IMR-90 (cell line): Measurements from ENCODE around the gene SORCS1. TPM values are rescaled to one million over a fixed set of nuclear protein-coding genes. Genes with fewer than 3 reads are reported as not detected.

Source experiments
- ATAC-seq: fragments of 200-7000 bp; cut with Tn5 transposase; 2 replicates; pipeline ENCODE4 v1.9.1; 2020; ENCODE audit warnings: low read depth, mild to moderate bottlenecking, moderate library complexity
- BruUV-seq: library from RNA; stranded (reverse); fragments of 400-500 nt; replicated peaks from 2 replicates; lab custom pipeline; 2021; lab: Mats Ljungman, UMichigan
- CTCF ChIA-PET: fragments of 300-600 bp; formaldehyde crosslinking; extraction: SDS; loops from one replicate; lab custom pipeline; 2021; ENCODE audit warnings: antibody characterized with exemption; lab: Yijun Ruan, JAX
- POLR2A ChIA-PET: fragments of 300-600 bp; sonication (Branson Sonifier 250); formaldehyde crosslinking; loops from one replicate; lab custom pipeline; 2022; ENCODE audit warnings: antibody characterized with exemption; ENCODE audit not compliant: unreplicated experiment; lab: Charles Lee
- DNase-seq: peaks from one replicate; pipeline ENCODE4 v3.0.0; 2013
- H2AFZ ChIP-seq: replicated peaks from 2 replicates; pipeline ENCODE3; 2013; ENCODE audit warnings: low read length, mild to moderate bottlenecking; ENCODE audit not compliant: poor library complexity
- H2AK5ac ChIP-seq: 2 replicates; pipeline ENCODE4 v1.6.1; 2013; ENCODE audit warnings: low read depth, low read length, inconsistent platforms
- H2AK9ac ChIP-seq: replicated peaks from 2 replicates; pipeline ENCODE3; 2013; ENCODE audit warnings: mild to moderate bottlenecking, low read depth, low read length, moderate library complexity; ENCODE audit not compliant: poor library complexity
- H2BK120ac ChIP-seq: 2 replicates; pipeline ENCODE4 v1.6.1; 2013; ENCODE audit warnings: low read depth, low read length, inconsistent platforms
- H2BK15ac ChIP-seq: 3 replicates; pipeline ENCODE4 v1.6.1; 2013; ENCODE audit warnings: low read depth, low read length, inconsistent platforms
- H2BK20ac ChIP-seq: 2 replicates; pipeline ENCODE4 v1.6.1; 2013; ENCODE audit warnings: low read depth, mild to moderate bottlenecking, inconsistent platforms, low read length, moderate library complexity
- H2BK5ac ChIP-seq: 2 replicates; pipeline ENCODE4 v1.6.1; 2013; ENCODE audit warnings: mild to moderate bottlenecking, low read depth, low read length, inconsistent platforms; ENCODE audit not compliant: poor library complexity, severe bottlenecking
- H3K14ac ChIP-seq: replicated peaks from 2 replicates; pipeline ENCODE4 v1.6.1; 2013; ENCODE audit warnings: low read depth, low read length, inconsistent platforms
- H3K18ac ChIP-seq: 2 replicates; pipeline ENCODE4 v1.6.1; 2013; ENCODE audit warnings: low read depth, low read length, control low read depth
- H3K23ac ChIP-seq: 2 replicates; pipeline ENCODE4 v1.6.1; 2013; ENCODE audit warnings: low read depth, low read length, inconsistent platforms
- H3K27ac ChIP-seq: 2 replicates; pipeline ENCODE4 v1.5.1; 2013; ENCODE audit warnings: mild to moderate bottlenecking, control low read depth, low read length; ENCODE audit not compliant: insufficient read depth
- H3K27me3 ChIP-seq: 2 replicates; pipeline ENCODE4 v1.6.1; 2013; ENCODE audit warnings: low read length; ENCODE audit not compliant: control insufficient read depth, insufficient read depth
- H3K36me3 ChIP-seq: 2 replicates; pipeline ENCODE4 v1.6.1; 2013; ENCODE audit warnings: low read length, mixed read lengths; ENCODE audit not compliant: control insufficient read depth, insufficient read depth
- H3K4ac ChIP-seq: 2 replicates; pipeline ENCODE4 v1.6.1; 2013; ENCODE audit warnings: low read depth, low read length, inconsistent platforms
- H3K4me1 ChIP-seq: 2 replicates; pipeline ENCODE4 v1.6.1; 2013; ENCODE audit warnings: low read length, mixed read lengths; ENCODE audit not compliant: control insufficient read depth, insufficient read depth
- H3K4me2 ChIP-seq: 2 replicates; pipeline ENCODE4 v1.6.1; 2013; ENCODE audit warnings: low read depth, mild to moderate bottlenecking, control low read depth, low read length, moderate library complexity
- H3K4me3 ChIP-seq: 2 replicates; pipeline ENCODE4 v1.5.1; 2013; ENCODE audit warnings: low read depth, mild to moderate bottlenecking, control low read depth, low read length, moderate library complexity; ENCODE audit not compliant: insufficient read depth
- H3K56ac ChIP-seq: 2 replicates; pipeline ENCODE4 v1.6.1; 2013; ENCODE audit warnings: low read length, inconsistent platforms; ENCODE audit not compliant: insufficient read depth; ENCODE audit errors: extremely low read depth
- H3K79me1 ChIP-seq, 2 experiments: 2 replicates each; pipeline ENCODE4 v1.6.1; 2013; ENCODE audit warnings: low read length in 2 of 2, inconsistent platforms in 1 of 2, low read depth in 1 of 2
- H3K9ac ChIP-seq: 2 replicates; pipeline ENCODE4 v1.6.1; 2013; ENCODE audit warnings: low read depth, low read length, control low read depth
- H3K9me1 ChIP-seq: 2 replicates; pipeline ENCODE4 v1.6.1; 2013; ENCODE audit warnings: low read length, inconsistent platforms; ENCODE audit not compliant: insufficient read depth
- H3K9me3 ChIP-seq: 2 replicates; pipeline ENCODE4 v1.6.1; 2013; ENCODE audit warnings: low read length; ENCODE audit not compliant: control insufficient read depth, insufficient read depth
- H4K20me1 ChIP-seq: 2 replicates; pipeline ENCODE4 v1.6.1; 2013; ENCODE audit warnings: low read length, inconsistent platforms; ENCODE audit not compliant: insufficient read depth
- H4K5ac ChIP-seq: 2 replicates; pipeline ENCODE4 v1.6.1; 2013; ENCODE audit warnings: mild to moderate bottlenecking, low read depth, low read length, control low read depth
- H4K8ac ChIP-seq, 2 experiments: 2 replicates each; pipeline ENCODE4 v1.6.1; 2013; ENCODE audit warnings: low read depth in 2 of 2, low read length in 2 of 2, control low read depth in 1 of 2, inconsistent platforms in 1 of 2
- H4K91ac ChIP-seq: 2 replicates; pipeline ENCODE4 v1.6.1; 2013; ENCODE audit warnings: low read depth, low read length, inconsistent platforms; ENCODE audit not compliant: insufficient read depth
- BHLHE40 ChIP-seq: fragments of 150-350 bp; IDR thresholded peaks from 2 replicates; pipeline ENCODE4 v1.6.1; 2016; ENCODE audit warnings: mild to moderate bottlenecking, low read depth, low read length
- MAFK ChIP-seq: IDR thresholded peaks from 2 replicates; pipeline ENCODE4 v1.6.1; 2012; ENCODE audit warnings: low read depth, low read length, improper control_type of control experiment
- NFE2L2 ChIP-seq: fragments of 150-350 bp; IDR thresholded peaks from 2 replicates; pipeline ENCODE4 v1.6.1; 2016; ENCODE audit warnings: low read depth, mild to moderate bottlenecking, low read length
- POLR2A ChIP-seq: IDR thresholded peaks from 2 replicates; pipeline ENCODE4 v1.6.1; 2012; ENCODE audit warnings: mild to moderate bottlenecking, low read depth, low read length
- RAD21 ChIP-seq: IDR thresholded peaks from 2 replicates; pipeline ENCODE4 v1.6.1; 2012; ENCODE audit warnings: low read length, improper control_type of control experiment
- SMC3 ChIP-seq: fragments of 150-350 bp; IDR thresholded peaks from 2 replicates; pipeline ENCODE4 v1.6.1; 2016; ENCODE audit warnings: low read depth, mild to moderate bottlenecking, antibody characterized with exemption, low read length, moderate library complexity
- WGBS, 2 experiments: methylation state at CpG; one replicate each; pipeline versions ENCODE4 v1.1.5 to v1.1.7; 2013; ENCODE audit warnings: missing lambda C conversion rate in 2 of 2; ENCODE audit not compliant: insufficient read length in 1 of 2; ENCODE audit errors: extremely low coverage in 2 of 2; 5-methylcytosine and 5-hydroxymethylcytosine counted together
- dilution Hi-C: fragments of 300-500 bp; cut with HindIII; formaldehyde crosslinking; loops from one replicate; pipeline ENCODE4 v1.14.3; 2018; ENCODE audit warnings: low sequenced_read_pairs; ENCODE audit not compliant: unreplicated experiment
- in situ Hi-C: fragments of 300-500 bp; cut with MboI; formaldehyde crosslinking; loops from 3 replicates; pipeline ENCODE4 v1.14.3; 2019; ENCODE audit warnings: low sequenced_read_pairs, inconsistent platforms, mixed read lengths
- intact Hi-C: fragments of 100-400 bp; cut with micrococcal nuclease; formaldehyde crosslinking; loops from 2 replicates; pipeline ENCODE4 v1.10.0; 2022
- polyA plus RNA-seq, 3 experiments: library from polyadenylated mRNA; depleted of rRNA; stranded (reverse); fragments of >200 nt; gene quantifications; 2 replicates each; pipeline ENCODE4 v1.2.3, GENCODE V29; 2012; ENCODE audit warnings: low replicate concordance in 1 of 3
- total RNA-seq: library from RNA; depleted of rRNA; stranded (reverse); fragments of >200 nt; gene quantifications from 2 replicates; pipeline ENCODE4 v1.2.3, GENCODE V29; 2012
- TF ChIP-seq, protein P1 (sequence below): conservative IDR thresholded peaks from 2 replicates; pipeline ENCODE4 v1.5.1; 2012; ENCODE audit warnings: mild to moderate bottlenecking, low read depth, low read length, improper control_type of control experiment
- TF ChIP-seq, protein P2 (sequence below): fragments of 150-350 bp; IDR thresholded peaks from 2 replicates; pipeline ENCODE4 v1.6.1; 2016; ENCODE audit warnings: low read depth, mild to moderate bottlenecking, low read length, moderate library complexity, borderline replicate concordance

Gene SORCS1
- total and polyA plus RNA-seq, 2 of the 4 experiments (the other 2 are of a cell fraction) = under 0.01 TPM; not detected in 1

DNA sequence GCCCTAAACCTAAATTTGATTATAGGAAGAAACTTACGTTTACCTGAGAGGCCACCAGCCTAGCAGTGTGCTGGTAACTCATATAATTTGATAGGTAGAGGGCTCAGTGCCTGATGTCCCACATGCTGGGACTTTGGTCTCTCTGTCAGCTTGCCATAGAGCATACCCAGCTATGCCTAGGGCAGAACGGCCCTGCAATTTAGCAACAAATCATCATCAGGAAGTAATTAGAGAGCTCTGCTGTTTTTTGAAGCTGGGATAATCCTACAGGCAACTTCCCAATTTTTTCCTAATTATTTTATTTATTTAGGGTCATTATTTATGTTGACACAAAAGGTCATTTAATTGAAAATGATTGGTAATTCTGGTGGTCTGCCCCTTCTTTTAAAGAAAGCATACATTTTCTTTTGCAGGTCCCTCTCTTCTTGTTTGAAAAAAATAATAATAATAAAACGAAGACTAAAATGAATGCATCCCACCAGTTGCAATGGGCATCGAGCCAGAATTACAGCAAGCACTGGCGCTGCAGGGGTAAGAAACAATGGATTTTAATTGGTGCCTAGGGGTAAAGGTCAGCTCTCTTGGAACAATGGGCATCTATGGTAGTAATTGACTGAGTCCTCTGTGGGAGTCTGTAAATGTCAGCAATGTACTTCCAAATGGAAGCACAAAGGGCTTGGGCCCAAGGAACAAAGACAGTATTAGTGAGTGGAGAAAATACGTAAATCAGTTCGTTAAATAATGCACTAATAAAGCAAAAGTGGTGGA, 348.0 kb downstream of the SORCS1 start:
- Histone ChIP-seq H3K27ac (no peak overlapping the region), H3K9ac (no peak overlapping the region), H3K9me1 (no peaks in the 10 kb centered on the region), H2AFZ (no peak overlapping the region), H3K56ac (no peak overlapping the region), H2BK5ac (no peak overlapping the region), H3K4me3 (no peak overlapping the region), H4K20me1 (no peaks in the 10 kb centered on the region), H3K4me2 (no peak overlapping the region), H3K9me3 (peaks cover 7% of the 10 kb centered on the region), H3K23ac (no peak overlapping the region), H4K91ac (no peak overlapping the region), H3K14ac (no peak overlapping the region), H2AK5ac (no peak overlapping the region), H2BK120ac (no peak overlapping the region), H3K18ac (no peak overlapping the region), H3K4ac (no peak overlapping the region), H3K27me3 (no peaks in the 10 kb centered on the region), H3K4me1 (no peaks in the 10 kb centered on the region), H4K8ac (no peak overlapping the region), H2AK9ac (no peak overlapping the region), H3K36me3 (no peaks in the 10 kb centered on the region), H2BK15ac (no peak overlapping the region), H2BK20ac (no peak overlapping the region), H3K79me1 (no peaks in the 10 kb centered on the region), H4K5ac (no peak overlapping the region)
- no TSS peak for BruUV-seq
- intact Hi-C loops (no loop called here), dilution Hi-C loops (no loop called here), in situ Hi-C loops (no loop called here)
- DNase-seq (no peak), ATAC-seq (no peak)
- TF ChIP-seq BHLHE40 = no peak
- TF ChIP-seq POLR2A = no peak
- TF ChIP-seq, protein P1, sequence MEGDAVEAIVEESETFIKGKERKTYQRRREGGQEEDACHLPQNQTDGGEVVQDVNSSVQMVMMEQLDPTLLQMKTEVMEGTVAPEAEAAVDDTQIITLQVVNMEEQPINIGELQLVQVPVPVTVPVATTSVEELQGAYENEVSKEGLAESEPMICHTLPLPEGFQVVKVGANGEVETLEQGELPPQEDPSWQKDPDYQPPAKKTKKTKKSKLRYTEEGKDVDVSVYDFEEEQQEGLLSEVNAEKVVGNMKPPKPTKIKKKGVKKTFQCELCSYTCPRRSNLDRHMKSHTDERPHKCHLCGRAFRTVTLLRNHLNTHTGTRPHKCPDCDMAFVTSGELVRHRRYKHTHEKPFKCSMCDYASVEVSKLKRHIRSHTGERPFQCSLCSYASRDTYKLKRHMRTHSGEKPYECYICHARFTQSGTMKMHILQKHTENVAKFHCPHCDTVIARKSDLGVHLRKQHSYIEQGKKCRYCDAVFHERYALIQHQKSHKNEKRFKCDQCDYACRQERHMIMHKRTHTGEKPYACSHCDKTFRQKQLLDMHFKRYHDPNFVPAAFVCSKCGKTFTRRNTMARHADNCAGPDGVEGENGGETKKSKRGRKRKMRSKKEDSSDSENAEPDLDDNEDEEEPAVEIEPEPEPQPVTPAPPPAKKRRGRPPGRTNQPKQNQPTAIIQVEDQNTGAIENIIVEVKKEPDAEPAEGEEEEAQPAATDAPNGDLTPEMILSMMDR = no peak
- TF ChIP-seq, protein P2, sequence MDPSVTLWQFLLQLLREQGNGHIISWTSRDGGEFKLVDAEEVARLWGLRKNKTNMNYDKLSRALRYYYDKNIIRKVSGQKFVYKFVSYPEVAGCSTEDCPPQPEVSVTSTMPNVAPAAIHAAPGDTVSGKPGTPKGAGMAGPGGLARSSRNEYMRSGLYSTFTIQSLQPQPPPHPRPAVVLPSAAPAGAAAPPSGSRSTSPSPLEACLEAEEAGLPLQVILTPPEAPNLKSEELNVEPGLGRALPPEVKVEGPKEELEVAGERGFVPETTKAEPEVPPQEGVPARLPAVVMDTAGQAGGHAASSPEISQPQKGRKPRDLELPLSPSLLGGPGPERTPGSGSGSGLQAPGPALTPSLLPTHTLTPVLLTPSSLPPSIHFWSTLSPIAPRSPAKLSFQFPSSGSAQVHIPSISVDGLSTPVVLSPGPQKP = no peak
- no peak for TF ChIP-seq NFE2L2
- no peak for TF ChIP-seq SMC3
- TF ChIP-seq MAFK = no peak
- TF ChIP-seq RAD21 = no peak
- no CpG with 5 or more reads among the region's 7 CpGs for WGBS, 2 experiments
- CTCF ChIA-PET = no interaction called here
- POLR2A ChIA-PET = no interaction called here
